T-helper 2 cell (primary cell): ENCODE results near the gene CLIP3.
"Not testable (repeated sequence)": the region's sequence is repeated elsewhere in the genome, so short reads cannot be mapped to it uniquely, and the experiment has no call there.

Experiments used
- DNase-seq, 5 experiments: peaks; one replicate each; pipeline versions ENCODE4 v3.0.0 to v3.0.0-alpha.2; 2012 to 2022

Gene CLIP3

GRCh38 chr19:36046443-36047050 lies 13.9 kb upstream of the CLIP3 start:
- no peak for DNase-seq

GRCh38 chr19:36043952-36044351 lies 11.3 kb upstream of the CLIP3 start:
- DNase-seq = no peak

GRCh38 chr19:36041831-36042230 lies 9.2 kb upstream of the CLIP3 start:
- no peak for DNase-seq

- DNase-seq = not testable (repeated sequence)
Observed at GRCh38 chr19:36041092-36041491, 8.4 kb upstream of the CLIP3 start.

GRCh38 chr19:36040495-36040894 lies 7.8 kb upstream of the CLIP3 start:
- DNase-seq = no peak

- DNase-seq = no peak
Observed at GRCh38 chr19:36031308-36031707, 1.4 kb downstream of the CLIP3 start.

- DNase-seq = no peak
Observed at GRCh38 chr19:36030264-36031148, 2.2 kb downstream of the CLIP3 start.

GRCh38 chr19:36028313-36029041 lies 4.2 kb downstream of the CLIP3 start:
- DNase-seq = no peak

- DNase-seq = no peak
Observed at GRCh38 chr19:36027696-36028095, 5.0 kb downstream of the CLIP3 start.

- DNase-seq = no peak
Observed at GRCh38 chr19:36026091-36026876, 6.4 kb downstream of the CLIP3 start.

- DNase-seq = no peak
Observed at GRCh38 chr19:36025541-36025940, 7.1 kb downstream of the CLIP3 start.

- DNase-seq = no peak
Observed at GRCh38 chr19:36023432-36023831, 9.2 kb downstream of the CLIP3 start.

- no peak for DNase-seq
Observed at GRCh38 chr19:36019061-36019670, 13.5 kb downstream of the CLIP3 start.

- DNase-seq = peak; percentile 97 to 99 (median 99)
Observed at GRCh38 chr19:36014012-36014924, 18.4 kb downstream of the CLIP3 start, which contains the start of gene ALKBH6. ALKBH6 (minus strand) TSS chr19:36014213; CDS start chr19:36013397, 816 bp downstream.

- no peak for DNase-seq
Observed at GRCh38 chr19:36013280-36014011, 19.2 kb downstream of the CLIP3 start.

- no peak for DNase-seq
Observed at GRCh38 chr19:36010402-36010801, 22.3 kb downstream of the CLIP3 start.

- DNase-seq = no peak
Observed at GRCh38 chr19:36009633-36010379, 22.9 kb downstream of the CLIP3 start.

GRCh38 chr19:36009220-36009619 lies 23.5 kb downstream of the CLIP3 start:
- peak in 3 of 5 experiments; percentile 29 to 74 (median 34) for DNase-seq

GRCh38 chr19:36008336-36008978 lies 24.2 kb downstream of the CLIP3 start, which contains the start of gene SYNE4:
SYNE4 (minus strand) TSS chr19:36008813; CDS start chr19:36008681, 132 bp downstream.
- no peak for DNase-seq
